Amniotic stem cell (primary cell): ENCODE measurements around the gene LIAS.
"Not testable (repeated sequence)": the region's sequence is repeated elsewhere in the genome, so short reads cannot be mapped to it uniquely, and the experiment has no call there.

Source experiments
- DNase-seq: peaks from one replicate; lab custom pipeline; 2025; lab: John Stamatoyannopoulos, UW

Gene LIAS

GRCh38 chr4:39458505-39459300 lies at the start of gene LIAS, which contains the start of gene RPL9:
Gene LIAS, plus strand, starts transcription at chr4:39459056. Its CDS starts 62 bp downstream, at chr4:39459118.
Gene RPL9, minus strand, starts transcription at chr4:39458922. Its CDS starts 483 bp downstream, at chr4:39458439.
- DNase-seq: peak; percentile 96

GRCh38 chr4:39410415-39410814 lies 48.4 kb upstream of the LIAS start:
- no peak for DNase-seq

GRCh38 chr4:39411561-39411960 lies 47.3 kb upstream of the LIAS start:
- DNase-seq: not testable (repeated sequence)

DNA sequence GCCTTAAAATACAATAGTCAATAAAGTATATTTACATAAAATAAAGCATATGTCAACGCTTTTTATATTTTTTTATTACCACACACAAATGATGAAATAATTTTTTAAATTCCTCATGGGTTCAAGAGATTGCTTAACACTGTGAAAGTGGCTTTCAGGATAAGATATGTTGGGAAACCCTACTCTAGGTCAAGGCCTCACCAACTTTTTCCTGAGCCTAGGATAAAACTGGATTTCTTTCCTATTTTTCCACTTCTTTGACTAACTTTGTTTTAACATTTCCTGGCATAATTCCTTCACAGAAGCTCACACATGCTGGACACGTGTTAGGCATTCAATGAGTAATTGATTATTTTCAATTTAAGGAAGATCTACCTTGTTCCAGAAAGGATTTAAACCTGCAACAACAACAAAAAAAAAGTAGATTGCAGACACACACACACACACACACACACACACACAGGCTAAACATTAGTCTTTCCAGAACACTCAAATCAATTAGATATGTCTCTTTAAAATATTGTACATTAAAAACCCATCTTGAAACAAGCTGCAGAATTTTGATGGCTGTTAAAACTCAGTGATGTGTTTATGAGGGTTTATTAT lies 43.1 kb upstream of the LIAS start:
- no peak for DNase-seq

DNA sequence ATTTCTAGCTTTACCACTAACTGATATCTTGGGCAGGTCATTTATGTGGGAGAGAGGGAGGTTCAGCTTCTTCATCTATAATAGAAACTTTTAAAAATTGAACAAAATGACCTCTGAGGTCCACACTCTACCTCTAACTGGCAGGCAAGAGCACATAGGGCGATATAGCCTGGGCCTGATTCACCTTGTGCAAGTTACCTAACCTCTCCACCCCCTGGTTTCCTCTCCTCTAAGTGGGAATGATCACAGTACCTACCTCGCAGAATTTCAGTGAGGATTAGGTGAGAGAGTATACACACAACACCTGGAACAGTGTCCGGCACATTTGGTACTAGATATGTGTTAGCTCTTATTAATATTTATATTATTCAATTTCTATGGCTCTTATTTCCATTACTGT lies 36.6 kb upstream of the LIAS start:
- no peak for DNase-seq

DNA sequence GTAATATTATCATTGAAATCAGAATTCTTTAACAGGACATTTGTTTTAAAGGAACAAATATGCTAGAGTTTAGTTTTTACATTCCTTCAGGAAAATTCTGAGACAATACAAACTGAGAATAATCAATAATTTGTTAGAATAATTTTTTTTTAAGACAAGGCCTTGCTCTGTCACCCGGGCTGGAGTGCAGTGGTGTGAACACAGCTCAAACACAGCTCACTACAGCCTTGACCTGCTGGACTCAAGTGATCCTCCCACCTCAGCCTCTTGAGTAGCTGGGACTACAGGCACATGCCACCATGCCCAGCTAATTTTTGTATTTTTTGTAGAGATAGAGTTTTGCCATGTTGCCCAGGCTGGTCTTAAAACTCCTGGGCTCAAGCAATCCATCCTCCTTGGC lies 33.6 kb upstream of the LIAS start:
- DNase-seq: not testable (repeated sequence)

DNA sequence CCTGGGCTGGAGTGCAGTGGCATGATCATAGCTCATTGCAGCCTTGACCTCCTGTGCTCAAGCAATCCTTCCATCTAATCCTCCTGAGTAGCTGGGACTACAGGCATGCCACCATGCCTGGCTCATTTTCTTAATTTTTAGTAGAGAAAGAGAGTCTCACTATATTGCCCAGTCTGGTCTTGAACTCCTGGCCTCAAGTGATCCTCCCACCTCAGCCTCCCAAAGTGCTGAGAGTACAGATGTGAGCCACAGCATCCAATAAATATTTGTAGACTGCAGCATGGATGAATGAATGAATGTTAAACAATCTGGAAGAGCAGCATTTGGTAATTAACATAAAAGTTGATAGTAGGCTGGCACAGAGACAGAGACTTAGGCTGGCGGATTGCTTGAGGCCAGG lies 32.1 kb upstream of the LIAS start:
- no peak for DNase-seq

DNA sequence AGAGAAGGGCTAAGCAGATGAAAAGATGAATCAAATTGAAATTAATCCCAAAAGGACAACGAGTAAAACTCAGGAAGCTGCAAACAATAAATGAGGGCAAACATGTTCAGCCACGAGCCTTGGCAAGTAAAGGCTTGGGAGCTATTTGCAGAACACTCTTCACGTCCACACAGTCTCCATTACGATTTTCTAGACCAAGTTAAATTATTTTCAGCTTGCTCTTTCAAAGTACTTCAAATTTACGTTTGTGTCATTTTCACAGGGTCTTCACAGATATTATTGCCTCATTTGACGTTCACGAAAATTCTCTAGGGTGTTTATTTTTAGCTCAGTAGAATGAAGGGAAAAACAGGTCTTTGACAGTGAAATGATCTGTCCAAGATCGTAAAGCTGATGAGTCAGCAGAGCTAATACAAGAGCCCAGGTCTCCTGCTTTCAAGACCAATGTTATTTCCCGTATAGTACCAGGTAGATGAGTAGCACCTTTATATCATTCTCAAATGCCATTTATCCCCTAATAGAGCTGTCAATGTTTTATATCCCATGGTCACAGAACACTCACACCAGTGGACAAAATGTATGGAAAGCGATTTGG lies 31.2 kb upstream of the LIAS start:
- DNase-seq: no peak

GRCh38 chr4:39429476-39430334 lies 29.2 kb upstream of the LIAS start:
- no peak for DNase-seq

DNA sequence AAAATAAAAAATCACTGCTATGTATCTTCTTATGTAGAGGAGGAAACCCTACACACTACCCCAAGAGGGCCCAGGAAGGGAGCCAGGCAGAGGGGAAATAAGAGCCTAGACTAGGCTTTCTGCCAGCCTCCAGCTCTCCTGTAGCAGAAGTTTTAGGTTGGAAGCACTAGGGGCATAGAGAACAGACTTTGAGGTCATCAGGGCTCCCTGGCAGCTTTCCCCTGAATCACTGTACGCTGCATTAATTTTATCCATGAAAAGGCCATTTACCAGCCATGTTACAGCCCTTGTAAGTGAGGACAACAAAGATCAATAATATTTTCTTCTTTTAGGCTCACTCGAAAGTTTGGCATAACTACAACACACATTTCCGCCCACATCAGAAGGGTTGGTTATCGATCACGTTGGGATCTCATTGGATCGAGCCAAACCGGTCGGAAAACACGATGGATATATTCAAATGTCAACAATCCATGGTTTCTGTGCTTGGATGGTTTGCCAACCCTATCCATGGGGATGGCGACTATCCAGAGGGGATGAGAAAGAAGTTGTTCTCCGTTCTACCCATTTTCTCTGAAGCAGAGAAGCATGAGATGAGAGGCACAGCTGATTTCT lies 24.9 kb upstream of the LIAS start:
- no peak for DNase-seq

- no peak for DNase-seq
Observed at GRCh38 chr4:39435659-39436563, 22.9 kb upstream of the LIAS start.

GRCh38 chr4:39441593-39441992 lies 17.3 kb upstream of the LIAS start:
- DNase-seq: no peak

GRCh38 chr4:39442998-39443397 lies 15.9 kb upstream of the LIAS start:
- DNase-seq: no peak

- DNase-seq: no peak
Observed at GRCh38 chr4:39446483-39446841, 12.4 kb upstream of the LIAS start.

- DNase-seq: no peak
Observed at GRCh38 chr4:39446842-39447573, 11.8 kb upstream of the LIAS start.

- DNase-seq: no peak
Observed at GRCh38 chr4:39450618-39451017, 8.2 kb upstream of the LIAS start.

DNA sequence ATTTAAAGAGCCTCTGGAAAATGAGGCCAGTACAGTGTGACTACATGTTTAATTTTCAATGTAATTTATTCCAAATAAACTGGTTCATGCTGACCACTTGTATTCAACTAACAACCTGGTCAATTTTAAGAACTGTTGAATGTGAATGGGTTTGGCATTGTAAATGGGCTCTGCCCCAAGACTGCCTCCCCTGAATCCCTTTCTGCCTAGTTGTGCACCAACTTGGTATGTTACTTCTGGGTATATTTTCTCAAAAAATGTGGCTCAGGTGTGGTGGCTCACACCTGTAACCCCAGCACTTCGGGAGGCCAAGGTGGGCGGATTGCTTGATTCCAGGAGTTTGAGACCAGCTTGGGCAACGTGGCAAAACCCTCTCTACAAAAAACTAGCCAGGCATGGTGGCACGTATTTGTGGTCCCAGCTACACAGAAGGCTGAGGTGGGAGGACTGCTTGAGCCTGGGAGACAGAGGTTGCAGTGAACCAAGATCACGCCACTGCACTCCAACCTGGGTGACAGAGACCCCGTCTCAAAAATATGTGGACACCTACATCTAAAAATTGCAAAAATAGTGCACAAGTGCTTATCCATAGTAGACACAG lies 7.3 kb upstream of the LIAS start:
- DNase-seq: no peak

GRCh38 chr4:39452153-39452859 lies 6.5 kb upstream of the LIAS start:
- no peak for DNase-seq
